ENCODE data around the gene ETV2. TPM values are rescaled to one million over a fixed set of nuclear protein-coding genes. Genes with fewer than 3 reads are reported as not detected.

ETV2 gene
- total RNA-seq, 2 donors from 2014 or later = 1.7 to 2.5 TPM

DNA sequence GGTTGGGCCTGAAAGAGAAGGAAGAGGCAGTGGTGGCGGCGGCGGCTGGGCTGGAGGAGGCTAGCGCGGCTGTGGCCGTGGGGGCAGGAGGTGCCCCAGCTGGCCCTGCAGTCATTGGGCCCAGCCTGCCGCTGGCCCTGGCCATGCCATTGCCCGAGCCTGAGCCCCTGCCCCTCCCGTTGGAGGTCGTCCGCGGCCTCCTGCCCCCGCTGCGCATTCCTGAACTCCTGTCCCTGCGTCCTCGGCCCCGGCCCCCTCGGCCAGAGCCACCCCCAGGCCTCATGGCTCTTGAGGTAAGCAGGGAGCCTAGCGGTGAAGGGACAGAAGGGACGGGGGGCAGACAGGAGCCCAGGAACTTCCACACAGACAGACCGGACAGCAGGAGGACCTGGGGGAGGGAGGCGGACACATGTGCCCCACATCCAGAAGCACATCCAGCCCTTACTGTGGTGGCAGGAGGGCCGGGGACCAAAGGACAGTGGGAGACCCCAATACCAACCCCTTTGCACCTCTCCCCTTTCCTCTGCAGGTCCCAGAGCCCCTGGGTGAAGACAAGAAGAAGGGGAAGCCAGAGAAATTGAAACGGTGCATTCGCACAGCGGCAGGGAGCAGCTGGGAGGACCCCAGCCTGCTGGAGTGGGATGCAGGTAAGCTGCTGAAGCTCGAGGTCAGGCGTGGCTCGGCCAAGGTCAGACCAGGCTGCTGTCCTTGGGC is 7.7 kb upstream of the ETV2 start:
- DNase-seq = no peak
- H3K27ac Mint-ChIP-seq = no peak overlapping the region

DNA sequence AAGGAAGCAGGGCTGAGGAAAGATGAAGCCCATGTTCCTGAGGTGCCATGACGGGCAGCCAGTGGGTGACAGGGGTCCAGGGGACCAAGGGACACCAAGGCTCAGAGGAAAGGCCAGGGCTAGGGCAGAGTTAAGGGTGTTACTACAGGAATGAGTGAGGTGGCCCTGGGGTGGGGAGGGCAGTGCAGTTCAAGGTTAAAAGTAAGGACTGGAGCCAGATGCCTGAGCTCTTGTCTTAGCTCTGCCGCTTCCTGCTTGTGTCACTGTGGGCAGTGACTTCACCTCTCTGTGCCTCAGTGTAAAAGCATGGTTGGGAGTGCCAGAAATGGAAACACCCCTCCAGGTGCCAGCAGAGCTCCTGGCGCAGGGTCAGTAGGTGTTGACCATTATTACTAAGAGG is 4.9 kb upstream of the ETV2 start:
- ATAC-seq (replicated peaks in 1 of 2) (no peak), DNase-seq (no peak)
- Mint-ChIP-seq H3K27ac (no peak overlapping the region), H3K36me3 (ENCODE audit: insufficient read depth in 2 of 2) (peaks cover 5 to 17% of the 10 kb centered on the region in 2 donors), H3K9me3 (no peaks in the 10 kb centered on the region), H3K4me3 (no peak overlapping the region), H3K4me1 (ENCODE audit: low read depth) (peaks cover 8% of the 10 kb centered on the region), H3K27me3 (ENCODE audit: low read depth) (no peaks in the 10 kb centered on the region)

More for the DNA sequence above, 7.7 kb upstream of the ETV2 start:
- Mint-ChIP-seq H3K4me1 (ENCODE audit: low read depth) (peaks cover 6% of the 10 kb centered on the region), H3K9me3 (no peaks in the 10 kb centered on the region), H3K4me3 (no peak overlapping the region), H3K27me3 (ENCODE audit: low read depth) (no peaks in the 10 kb centered on the region), H3K36me3 (ENCODE audit: insufficient read depth in 2 of 2) (peaks cover 11 to 28% of the 10 kb centered on the region in 2 donors)
- ATAC-seq (replicated peaks in 1 of 2) = no peak

DNA sequence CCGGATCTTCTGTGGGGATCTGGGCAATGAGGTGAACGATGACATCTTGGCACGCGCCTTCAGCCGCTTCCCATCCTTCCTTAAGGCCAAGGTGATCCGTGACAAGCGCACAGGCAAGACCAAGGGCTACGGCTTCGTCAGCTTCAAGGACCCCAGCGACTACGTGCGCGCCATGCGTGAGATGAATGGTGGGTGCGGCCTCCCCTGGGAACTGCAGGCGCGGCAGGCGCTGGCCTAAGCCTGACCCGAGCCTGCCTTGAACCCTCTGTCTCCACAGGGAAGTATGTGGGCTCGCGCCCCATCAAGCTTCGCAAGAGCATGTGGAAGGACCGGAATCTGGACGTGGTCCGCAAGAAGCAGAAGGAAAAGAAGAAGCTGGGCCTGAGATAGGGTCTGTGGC is 4.4 kb upstream of the ETV2 start:
- ATAC-seq (replicated peaks in 1 of 2) (no peak), DNase-seq (no peak)
- H3K27me3 Mint-ChIP-seq (ENCODE audit: low read depth) = no peaks in the 10 kb centered on the region
- H3K4me1 Mint-ChIP-seq (ENCODE audit: low read depth) = peaks cover 13% of the 10 kb centered on the region
- H3K36me3 Mint-ChIP-seq (ENCODE audit: insufficient read depth in 2 of 2) = peaks cover 3 to 14% of the 10 kb centered on the region in 2 donors
- no peak overlapping the region for H3K4me3 Mint-ChIP-seq
- no peak overlapping the region for H3K27ac Mint-ChIP-seq
- H3K9me3 Mint-ChIP-seq = no peaks in the 10 kb centered on the region

DNA sequence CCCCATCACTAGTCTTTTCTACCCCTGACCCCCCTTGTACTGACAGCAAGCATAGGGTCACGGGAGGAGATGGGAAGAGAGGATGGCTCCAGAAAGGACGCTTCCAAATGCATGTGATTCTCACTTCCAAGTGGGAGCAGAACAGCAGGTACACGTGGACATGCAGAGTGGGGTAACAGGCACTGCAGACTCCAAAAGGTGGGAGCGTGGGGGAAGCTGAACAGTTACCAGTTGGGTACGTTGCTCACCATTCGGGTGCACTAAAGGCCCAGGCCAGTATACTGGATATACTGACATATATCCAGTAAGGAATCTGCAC is 2.3 kb upstream of the ETV2 start:
- DNase-seq = no peak
- Mint-ChIP-seq H3K27ac (no peak overlapping the region), H3K4me3 (no peak overlapping the region), H3K9me3 (no peaks in the 10 kb centered on the region), H3K4me1 (ENCODE audit: low read depth) (peaks cover 21% of the 10 kb centered on the region), H3K36me3 (ENCODE audit: insufficient read depth in 2 of 2) (peaks cover 1 to 10% of the 10 kb centered on the region in 2 donors), H3K27me3 (ENCODE audit: low read depth) (no peaks in the 10 kb centered on the region)
- no peak for ATAC-seq (replicated peaks in 1 of 2)

DNA sequence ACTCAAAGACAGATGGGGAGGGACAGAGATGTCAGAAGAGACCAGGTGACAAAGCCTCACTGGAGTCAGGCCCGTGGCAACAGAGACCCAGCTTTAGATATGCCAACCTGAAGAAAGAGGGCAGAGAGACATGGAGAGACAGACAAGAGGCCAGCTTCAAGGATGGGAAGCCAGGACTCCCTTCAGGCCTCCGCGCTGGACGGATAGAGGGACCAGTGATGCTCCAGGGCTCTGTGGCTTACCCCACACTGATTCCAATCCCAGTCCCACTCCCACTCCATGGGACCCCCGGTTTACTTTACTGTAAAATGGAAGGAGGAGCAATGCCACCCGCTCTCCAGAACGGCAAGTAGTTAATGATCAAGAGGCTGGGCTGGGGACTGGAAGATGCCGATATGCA is 1.7 kb upstream of the ETV2 start:
- H3K27ac Mint-ChIP-seq = no peak overlapping the region
- peaks cover 1 to 10% of the 10 kb centered on the region in 2 donors for H3K36me3 Mint-ChIP-seq (ENCODE audit: insufficient read depth in 2 of 2)
- DNase-seq (no peak), ATAC-seq (replicated peaks in 1 of 2) (no peak)
- peaks cover 25% of the 10 kb centered on the region for H3K4me1 Mint-ChIP-seq (ENCODE audit: low read depth)
- no peak overlapping the region for H3K4me3 Mint-ChIP-seq
- no peaks in the 10 kb centered on the region for H3K9me3 Mint-ChIP-seq
- no peaks in the 10 kb centered on the region for H3K27me3 Mint-ChIP-seq (ENCODE audit: low read depth)

DNA sequence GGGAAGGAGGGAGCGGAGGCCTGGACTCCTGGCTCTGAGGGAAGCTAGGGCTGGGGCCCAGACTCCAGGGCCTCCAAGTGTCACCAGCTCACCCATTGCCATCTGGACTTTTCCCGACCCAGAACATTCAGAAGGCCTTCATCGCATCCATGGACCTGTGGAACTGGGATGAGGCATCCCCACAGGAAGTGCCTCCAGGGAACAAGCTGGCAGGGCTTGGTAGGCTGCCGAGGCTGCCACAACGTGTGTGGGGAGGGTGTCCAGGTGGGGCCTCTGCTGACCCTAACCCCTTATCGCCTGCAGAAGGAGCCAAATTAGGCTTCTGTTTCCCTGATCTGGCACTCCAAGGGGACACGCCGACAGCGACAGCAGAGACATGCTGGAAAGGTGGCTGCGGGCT is 767 bp downstream of the ETV2 start:
- Mint-ChIP-seq H3K4me1 (ENCODE audit: low read depth) (peaks cover 37% of the 10 kb centered on the region), H3K4me3 (peak overlapping the region; percentile 91 to 92), H3K27ac (no peak overlapping the region)

DNA sequence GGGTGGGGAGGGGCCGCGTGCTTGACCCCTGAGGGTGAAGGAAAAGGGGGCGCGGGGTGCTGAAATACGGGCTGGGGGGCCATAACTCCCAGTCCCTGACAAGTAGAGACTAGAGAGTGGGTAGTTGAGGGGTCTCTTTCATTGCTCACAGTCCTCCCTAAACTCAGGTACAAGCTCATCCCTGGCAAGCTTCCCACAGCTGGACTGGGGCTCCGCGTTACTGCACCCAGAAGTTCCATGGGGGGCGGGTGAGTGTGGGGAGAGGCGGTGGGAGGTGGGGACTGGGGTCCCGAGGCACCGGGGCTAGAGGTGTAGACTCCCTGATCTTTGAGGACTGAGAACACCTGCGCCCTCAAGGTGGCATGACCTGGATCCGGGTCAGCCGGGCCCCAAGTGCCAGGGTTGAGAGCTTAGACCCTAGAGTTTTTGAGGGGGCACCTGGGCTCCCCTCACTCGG is 1.3 kb downstream of the ETV2 start:
- H3K27me3 Mint-ChIP-seq (ENCODE audit: low read depth) = no peaks in the 10 kb centered on the region
- DNase-seq (no peak), ATAC-seq (replicated peaks in 1 of 2) (no peak)
- H3K4me1 Mint-ChIP-seq (ENCODE audit: low read depth) = peaks cover 37% of the 10 kb centered on the region
- no peak overlapping the region for H3K27ac Mint-ChIP-seq
- peaks cover 0 to 1% of the 10 kb centered on the region in 2 donors for H3K36me3 Mint-ChIP-seq (ENCODE audit: insufficient read depth in 2 of 2)
- H3K9me3 Mint-ChIP-seq = no peaks in the 10 kb centered on the region
- H3K4me3 Mint-ChIP-seq = peak overlapping the region; percentile 91 to 92

More for the DNA sequence above, 767 bp downstream of the ETV2 start:
- no peaks in the 10 kb centered on the region for H3K27me3 Mint-ChIP-seq (ENCODE audit: low read depth)
- peaks cover 0 to 1% of the 10 kb centered on the region in 2 donors for H3K36me3 Mint-ChIP-seq (ENCODE audit: insufficient read depth in 2 of 2)
- DNase-seq (no peak), ATAC-seq (replicated peaks in 1 of 2) (no peak)
- H3K9me3 Mint-ChIP-seq = no peaks in the 10 kb centered on the region

DNA sequence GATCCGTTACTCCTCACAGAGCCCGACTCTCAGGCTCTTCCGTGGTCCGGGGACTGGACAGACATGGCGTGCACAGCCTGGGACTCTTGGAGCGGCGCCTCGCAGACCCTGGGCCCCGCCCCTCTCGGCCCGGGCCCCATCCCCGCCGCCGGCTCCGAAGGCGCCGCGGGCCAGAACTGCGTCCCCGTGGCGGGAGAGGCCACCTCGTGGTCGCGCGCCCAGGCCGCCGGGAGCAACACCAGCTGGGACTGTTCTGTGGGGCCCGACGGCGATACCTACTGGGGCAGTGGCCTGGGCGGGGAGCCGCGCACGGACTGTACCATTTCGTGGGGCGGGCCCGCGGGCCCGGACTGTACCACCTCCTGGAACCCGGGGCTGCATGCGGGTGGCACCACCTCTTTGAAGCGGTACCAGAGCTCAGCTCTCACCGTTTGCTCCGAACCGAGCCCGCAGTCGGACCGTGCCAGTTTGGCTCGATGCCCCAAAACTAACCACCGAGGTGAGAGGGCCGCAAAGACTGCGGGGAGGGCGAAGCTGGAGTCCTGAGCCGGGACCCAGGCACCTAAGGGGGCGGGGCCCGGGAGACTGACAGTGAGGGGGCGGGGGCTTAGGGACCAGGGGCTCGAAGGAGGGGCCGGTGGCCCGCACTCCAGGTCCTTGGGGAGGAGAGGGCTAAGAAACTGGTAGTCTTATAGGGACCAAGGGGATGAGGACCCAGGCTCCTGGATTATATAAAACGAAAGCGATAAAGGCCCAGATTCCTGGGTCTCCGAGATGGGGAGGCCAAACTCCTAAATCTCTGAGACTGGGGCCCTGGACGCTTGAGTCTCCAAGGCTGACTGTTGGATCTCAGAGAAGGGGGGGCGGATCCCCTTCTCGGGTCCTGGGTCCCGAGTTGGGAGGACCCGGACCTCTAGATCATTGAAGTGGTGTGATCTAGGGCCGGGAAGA is 2.0 kb downstream of the ETV2 start:
- H3K9me3 Mint-ChIP-seq = no peaks in the 10 kb centered on the region
- H3K27ac Mint-ChIP-seq = peak overlapping the region; percentile 50
- H3K36me3 Mint-ChIP-seq (ENCODE audit: insufficient read depth in 2 of 2) = no peaks in the 10 kb centered on the region
- ATAC-seq (replicated peaks in 1 of 2) (peak; percentile 54 to 56), DNase-seq (peak; percentile 89)
- H3K4me3 Mint-ChIP-seq = peak overlapping the region; percentile 91 to 92
- H3K4me1 Mint-ChIP-seq (ENCODE audit: low read depth) = peaks cover 37% of the 10 kb centered on the region
- H3K27me3 Mint-ChIP-seq (ENCODE audit: low read depth) = no peaks in the 10 kb centered on the region

DNA sequence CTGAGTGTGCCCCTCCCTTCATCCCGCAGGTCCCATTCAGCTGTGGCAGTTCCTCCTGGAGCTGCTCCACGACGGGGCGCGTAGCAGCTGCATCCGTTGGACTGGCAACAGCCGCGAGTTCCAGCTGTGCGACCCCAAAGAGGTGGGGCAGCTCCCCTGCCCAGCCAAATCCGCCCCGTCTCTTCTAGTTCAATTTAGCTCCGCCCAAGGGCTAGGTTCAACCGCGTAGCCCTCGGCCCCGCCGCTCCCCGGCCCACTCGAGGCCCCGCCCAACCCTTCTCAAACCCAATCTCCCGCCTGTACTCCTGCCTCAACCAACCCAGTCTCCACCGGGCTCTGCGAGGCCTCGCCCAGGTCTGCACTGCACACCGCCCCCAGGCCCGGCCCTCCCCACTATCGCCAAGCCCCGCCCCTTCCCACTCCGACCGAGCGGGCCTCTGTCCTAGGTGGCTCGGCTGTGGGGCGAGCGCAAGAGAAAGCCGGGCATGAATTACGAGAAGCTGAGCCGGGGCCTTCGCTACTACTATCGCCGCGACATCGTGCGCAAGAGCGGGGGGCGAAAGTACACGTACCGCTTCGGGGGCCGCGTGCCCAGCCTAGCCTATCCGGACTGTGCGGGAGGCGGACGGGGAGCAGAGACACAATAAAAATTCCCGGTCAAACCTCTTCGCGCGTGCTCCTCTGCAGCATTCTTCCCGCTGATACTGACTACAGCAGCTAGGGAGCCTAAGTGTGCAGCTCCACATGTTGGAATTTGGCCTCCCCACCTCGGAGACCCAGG is 2.9 kb downstream of the ETV2 start:
- Mint-ChIP-seq H3K4me3 (peak overlapping the region; percentile 91 to 92), H3K4me1 (ENCODE audit: low read depth) (peaks cover 46% of the 10 kb centered on the region), H3K27ac (peak overlapping the region; percentile 88), H3K27me3 (ENCODE audit: low read depth) (no peaks in the 10 kb centered on the region), H3K36me3 (ENCODE audit: insufficient read depth in 2 of 2) (peaks cover 2 to 5% of the 10 kb centered on the region in 2 donors), H3K9me3 (no peaks in the 10 kb centered on the region)
- ATAC-seq (replicated peaks in 1 of 2) (peak; percentile 83 to 86), DNase-seq (peak; percentile 98 to 99)

DNA sequence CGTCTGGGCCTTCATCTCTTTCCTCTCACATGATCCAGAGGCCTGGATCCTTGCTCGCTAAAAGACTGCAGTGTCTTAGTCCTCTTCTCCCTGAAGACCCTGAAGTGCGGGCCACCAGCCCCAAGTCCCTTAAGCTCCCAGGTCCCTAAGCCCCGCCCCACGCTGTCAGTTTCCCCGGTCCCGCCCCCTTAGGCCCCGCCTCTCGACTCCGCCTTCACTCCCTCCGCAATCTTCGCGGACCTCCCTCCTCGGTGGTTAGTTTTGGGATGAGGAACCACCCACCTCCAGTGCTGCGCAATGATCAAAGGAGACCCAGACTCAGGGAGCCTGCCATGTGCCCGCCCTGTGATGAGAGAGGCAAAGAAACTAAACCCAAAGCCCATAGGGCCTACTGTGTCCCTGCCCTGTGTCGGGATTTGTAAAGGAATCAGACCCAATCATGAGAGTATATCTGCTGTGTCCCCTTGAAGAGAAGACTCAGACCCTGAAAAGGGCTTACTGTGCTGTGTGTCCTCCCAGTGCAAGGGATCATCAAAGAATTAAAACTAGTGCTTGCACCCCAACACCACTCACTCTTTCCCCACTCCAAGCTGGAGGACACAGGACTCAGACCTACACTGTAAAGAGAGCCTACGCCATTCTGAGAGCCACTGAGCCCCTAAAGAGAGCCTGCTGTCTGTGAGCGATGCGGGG is 3.6 kb downstream of the ETV2 start:
- ATAC-seq (replicated peaks in 1 of 2) (peak; percentile 16 to 20), DNase-seq (peak; percentile 91 to 92)
- no peaks in the 10 kb centered on the region for H3K27me3 Mint-ChIP-seq (ENCODE audit: low read depth)
- peaks cover 2 to 5% of the 10 kb centered on the region in 2 donors for H3K36me3 Mint-ChIP-seq (ENCODE audit: insufficient read depth in 2 of 2)
- peaks cover 53% of the 10 kb centered on the region for H3K4me1 Mint-ChIP-seq (ENCODE audit: low read depth)
- H3K9me3 Mint-ChIP-seq = no peaks in the 10 kb centered on the region
- peak overlapping the region; percentile 91 to 92 for H3K4me3 Mint-ChIP-seq
- peak overlapping the region; percentile 88 for H3K27ac Mint-ChIP-seq

DNA sequence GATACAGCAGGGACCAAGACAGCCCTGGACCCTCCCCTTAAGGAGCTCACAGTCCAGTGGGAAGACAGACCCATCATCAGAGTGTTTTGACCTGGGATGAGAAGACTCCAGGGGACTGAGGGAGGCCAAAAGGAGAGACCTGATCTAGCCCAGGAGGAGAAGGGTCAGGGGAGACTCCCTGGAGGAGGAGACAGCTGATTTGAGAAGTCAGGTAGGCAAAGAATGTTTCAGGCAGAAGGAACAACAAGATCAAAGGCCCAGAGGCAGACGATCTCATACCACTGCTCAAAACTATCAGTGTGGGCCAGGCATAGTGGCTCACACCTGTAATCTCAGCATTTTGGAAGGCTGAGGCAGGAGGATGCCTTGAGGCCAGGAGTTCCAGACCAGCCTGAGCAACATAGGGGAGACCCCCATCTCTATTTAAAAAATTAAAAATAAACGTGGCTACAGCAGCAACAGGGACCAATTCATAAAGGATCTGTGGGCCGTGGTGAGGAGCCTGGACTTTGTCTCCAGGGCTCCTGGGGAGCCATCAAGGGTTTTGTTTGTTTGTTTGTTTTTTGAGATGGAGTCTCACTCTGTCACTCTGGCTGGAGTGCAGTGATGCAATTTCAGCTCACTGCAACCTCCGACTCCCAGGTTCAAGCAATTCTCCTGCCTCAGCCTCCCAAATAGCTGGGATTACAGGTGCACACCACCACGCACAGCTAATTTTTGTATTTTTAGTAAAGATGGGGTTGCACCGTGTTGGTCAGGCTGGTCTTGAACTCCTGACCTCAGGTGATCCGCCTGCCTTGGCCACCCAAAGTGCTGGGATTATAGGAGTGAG is 4.4 kb downstream of the ETV2 start:
- Mint-ChIP-seq H3K36me3 (ENCODE audit: insufficient read depth in 2 of 2) (peaks cover 2 to 5% of the 10 kb centered on the region in 2 donors), H3K27me3 (ENCODE audit: low read depth) (no peaks in the 10 kb centered on the region), H3K27ac (no peak overlapping the region), H3K4me1 (ENCODE audit: low read depth) (peaks cover 59% of the 10 kb centered on the region), H3K9me3 (no peaks in the 10 kb centered on the region), H3K4me3 (peak overlapping the region; percentile 91 to 92)
- DNase-seq (no peak), ATAC-seq (replicated peaks in 1 of 2) (no peak)
